Measurements from ENCODE around the gene ZNF521.

ZNF521 gene

GRCh38 chr18:25291150-25291549 is 60.8 kb downstream of the ZNF521 start:
- Histone ChIP-seq H2BK15ac (ENCODE audit: low read length) (no peak overlapping the region), H2AK5ac (ENCODE audit: low read depth, low read length) (no peak overlapping the region), H4K91ac (ENCODE audit: low read depth, low read length, poor library complexity) (no peak overlapping the region), H3K9me3 (replicated peaks in 1 of 2; ENCODE audit: control insufficient read depth in 2 of 2, insufficient read depth in 1 of 2, low read depth in 1 of 2, low read length in 2 of 2) (no peaks in the 10 kb centered on the region), H3K14ac (ENCODE audit: low read length) (no peak overlapping the region), H2BK12ac (ENCODE audit: low read length) (no peak overlapping the region), H3K4me2 (ENCODE audit: insufficient read depth, low read length, poor library complexity, severe bottlenecking) (no peak overlapping the region), H2BK120ac (ENCODE audit: low read depth, low read length) (no peak overlapping the region), H3K79me1 (ENCODE audit: low read depth, low read length) (peaks cover 1% of the 10 kb centered on the region), H3K4ac (ENCODE audit: low read length) (no peak overlapping the region), H3K23ac (ENCODE audit: low read depth, low read length, poor library complexity) (no peak overlapping the region), H3K9ac (ENCODE audit: low read depth, low read length, poor library complexity) (no peak overlapping the region), H3K27ac (replicated peaks; ENCODE audit: low read length) (no peak overlapping the region), H2AFZ (ENCODE audit: low read length) (no peak overlapping the region), H3K36me3 (replicated peaks in 1 of 2; ENCODE audit: control insufficient read depth in 2 of 2, insufficient read depth in 2 of 2, low read length in 2 of 2) (peaks cover 0 to 50% of the 10 kb centered on the region in 2 donors), H3K4me3 (ENCODE audit: low read length in 2 of 2) (no peak overlapping the region), H3K27me3 (ENCODE audit: control insufficient read depth in 3 of 3, insufficient read depth in 3 of 3, low read depth in 1 of 3, low read length in 3 of 3) (no peaks in the 10 kb centered on the region), H3K4me1 (ENCODE audit: control insufficient read depth in 2 of 2, insufficient read depth in 1 of 2, low read depth in 1 of 2, low read length in 2 of 2) (peaks cover 5 to 39% of the 10 kb centered on the region in 2 donors), H2BK5ac (ENCODE audit: low read length) (no peak overlapping the region), H3K18ac (ENCODE audit: low read length) (no peak overlapping the region), H4K8ac (ENCODE audit: low read depth, low read length) (no peak overlapping the region)
- WGBS, 2 donors (ENCODE audit: extremely low coverage in 2 of 2, insufficient read length in 2 of 2, insufficient replicate concordance in 1 of 2), result no CpG with 5 or more reads among the region's 3 CpGs
- no peak for DNase-seq (ENCODE audit: low spot score)

- no peak overlapping the region for H3K23ac ChIP-seq (ENCODE audit: low read depth, low read length, poor library complexity)
- H3K4me3 ChIP-seq (ENCODE audit: low read length in 2 of 2), result no peak overlapping the region
- no peak overlapping the region for H3K18ac ChIP-seq (ENCODE audit: low read length)
- H2BK15ac ChIP-seq (ENCODE audit: low read length), result no peak overlapping the region
- H2BK120ac ChIP-seq (ENCODE audit: low read depth, low read length), result no peak overlapping the region
- no peaks in the 10 kb centered on the region for H3K79me1 ChIP-seq (ENCODE audit: low read depth, low read length)
- no peak overlapping the region for H2AFZ ChIP-seq (ENCODE audit: low read length)
- no peak overlapping the region for H4K91ac ChIP-seq (ENCODE audit: low read depth, low read length, poor library complexity)
- H4K8ac ChIP-seq (ENCODE audit: low read depth, low read length), result no peak overlapping the region
- no peaks in the 10 kb centered on the region for H3K9me3 ChIP-seq (replicated peaks in 1 of 2; ENCODE audit: control insufficient read depth in 2 of 2, insufficient read depth in 1 of 2, low read depth in 1 of 2, low read length in 2 of 2)
- no peak overlapping the region for H3K9ac ChIP-seq (ENCODE audit: low read depth, low read length, poor library complexity)
- no peaks in the 10 kb centered on the region for H3K27me3 ChIP-seq (ENCODE audit: control insufficient read depth in 3 of 3, insufficient read depth in 3 of 3, low read depth in 1 of 3, low read length in 3 of 3)
- H3K27ac ChIP-seq (replicated peaks; ENCODE audit: low read length), result no peak overlapping the region
- no peak overlapping the region for H3K14ac ChIP-seq (ENCODE audit: low read length)
- no peak overlapping the region for H3K4ac ChIP-seq (ENCODE audit: low read length)
- H2BK12ac ChIP-seq (ENCODE audit: low read length), result no peak overlapping the region
- no peak overlapping the region for H2BK5ac ChIP-seq (ENCODE audit: low read length)
- H3K36me3 ChIP-seq (replicated peaks in 1 of 2; ENCODE audit: control insufficient read depth in 2 of 2, insufficient read depth in 2 of 2, low read length in 2 of 2), result peaks cover 0 to 31% of the 10 kb centered on the region in 2 donors
- no CpG with 5 or more reads among the region's 9 CpGs for WGBS, 2 donors (ENCODE audit: extremely low coverage in 2 of 2, insufficient read length in 2 of 2, insufficient replicate concordance in 1 of 2)
- peaks cover 21 to 60% of the 10 kb centered on the region in 2 donors for H3K4me1 ChIP-seq (ENCODE audit: control insufficient read depth in 2 of 2, insufficient read depth in 1 of 2, low read depth in 1 of 2, low read length in 2 of 2)
- H3K4me2 ChIP-seq (ENCODE audit: insufficient read depth, low read length, poor library complexity, severe bottlenecking), result no peak overlapping the region
- DNase-seq (ENCODE audit: low spot score), result no peak
- no peak overlapping the region for H2AK5ac ChIP-seq (ENCODE audit: low read depth, low read length)
Measured at GRCh38 chr18:25289001-25289631, 62.9 kb downstream of the ZNF521 start.

- Histone ChIP-seq H2BK120ac (ENCODE audit: low read depth, low read length) (no peak overlapping the region), H3K4me2 (ENCODE audit: insufficient read depth, low read length, poor library complexity, severe bottlenecking) (no peak overlapping the region), H2BK15ac (ENCODE audit: low read length) (no peak overlapping the region), H3K14ac (ENCODE audit: low read length) (no peak overlapping the region), H3K79me1 (ENCODE audit: low read depth, low read length) (no peaks in the 10 kb centered on the region), H3K36me3 (replicated peaks in 1 of 2; ENCODE audit: control insufficient read depth in 2 of 2, insufficient read depth in 2 of 2, low read length in 2 of 2) (peaks cover 0 to 25% of the 10 kb centered on the region in 2 donors), H4K91ac (ENCODE audit: low read depth, low read length, poor library complexity) (no peak overlapping the region), H3K18ac (ENCODE audit: low read length) (no peak overlapping the region), H3K4ac (ENCODE audit: low read length) (no peak overlapping the region), H4K8ac (ENCODE audit: low read depth, low read length) (no peak overlapping the region), H3K27me3 (ENCODE audit: control insufficient read depth in 3 of 3, insufficient read depth in 3 of 3, low read depth in 1 of 3, low read length in 3 of 3) (no peaks in the 10 kb centered on the region), H3K9ac (ENCODE audit: low read depth, low read length, poor library complexity) (no peak overlapping the region), H2BK12ac (ENCODE audit: low read length) (no peak overlapping the region), H2BK5ac (ENCODE audit: low read length) (no peak overlapping the region), H2AK5ac (ENCODE audit: low read depth, low read length) (no peak overlapping the region), H3K4me3 (ENCODE audit: low read length in 2 of 2) (no peak overlapping the region), H3K9me3 (replicated peaks in 1 of 2; ENCODE audit: control insufficient read depth in 2 of 2, insufficient read depth in 1 of 2, low read depth in 1 of 2, low read length in 2 of 2) (no peaks in the 10 kb centered on the region), H3K23ac (ENCODE audit: low read depth, low read length, poor library complexity) (no peak overlapping the region), H3K27ac (replicated peaks; ENCODE audit: low read length) (no peak overlapping the region), H3K4me1 (ENCODE audit: control insufficient read depth in 2 of 2, insufficient read depth in 1 of 2, low read depth in 1 of 2, low read length in 2 of 2) (peaks cover 24 to 67% of the 10 kb centered on the region in 2 donors), H2AFZ (ENCODE audit: low read length) (no peak overlapping the region)
- WGBS, 2 donors (ENCODE audit: extremely low coverage in 2 of 2, insufficient read length in 2 of 2, insufficient replicate concordance in 1 of 2), result no CpG with 5 or more reads among the region's 4 CpGs
- no peak for DNase-seq (ENCODE audit: low spot score)
Measured at GRCh38 chr18:25288340-25288938, 63.5 kb downstream of the ZNF521 start.

GRCh38 chr18:25287106-25287505 is 64.9 kb downstream of the ZNF521 start:
- H2BK12ac ChIP-seq (ENCODE audit: low read length), result no peak overlapping the region
- H3K14ac ChIP-seq (ENCODE audit: low read length), result no peak overlapping the region
- H3K4me2 ChIP-seq (ENCODE audit: insufficient read depth, low read length, poor library complexity, severe bottlenecking), result no peak overlapping the region
- H2AK5ac ChIP-seq (ENCODE audit: low read depth, low read length), result no peak overlapping the region
- no peak overlapping the region for H3K4me3 ChIP-seq (ENCODE audit: low read length in 2 of 2)
- no peak overlapping the region for H3K23ac ChIP-seq (ENCODE audit: low read depth, low read length, poor library complexity)
- no peak overlapping the region for H2BK15ac ChIP-seq (ENCODE audit: low read length)
- no peak overlapping the region for H4K91ac ChIP-seq (ENCODE audit: low read depth, low read length, poor library complexity)
- no peak overlapping the region for H4K8ac ChIP-seq (ENCODE audit: low read depth, low read length)
- no peak overlapping the region for H3K18ac ChIP-seq (ENCODE audit: low read length)
- peaks cover 0 to 13% of the 10 kb centered on the region in 2 donors for H3K36me3 ChIP-seq (replicated peaks in 1 of 2; ENCODE audit: control insufficient read depth in 2 of 2, insufficient read depth in 2 of 2, low read length in 2 of 2)
- no peak overlapping the region for H2BK120ac ChIP-seq (ENCODE audit: low read depth, low read length)
- no peak overlapping the region for H2AFZ ChIP-seq (ENCODE audit: low read length)
- no peaks in the 10 kb centered on the region for H3K27me3 ChIP-seq (ENCODE audit: control insufficient read depth in 3 of 3, insufficient read depth in 3 of 3, low read depth in 1 of 3, low read length in 3 of 3)
- H3K4ac ChIP-seq (ENCODE audit: low read length), result no peak overlapping the region
- H3K79me1 ChIP-seq (ENCODE audit: low read depth, low read length), result no peaks in the 10 kb centered on the region
- no peak overlapping the region for H3K27ac ChIP-seq (replicated peaks; ENCODE audit: low read length)
- H3K9me3 ChIP-seq (replicated peaks in 1 of 2; ENCODE audit: control insufficient read depth in 2 of 2, insufficient read depth in 1 of 2, low read depth in 1 of 2, low read length in 2 of 2), result no peaks in the 10 kb centered on the region
- no peak for DNase-seq (ENCODE audit: low spot score)
- no peak overlapping the region for H3K9ac ChIP-seq (ENCODE audit: low read depth, low read length, poor library complexity)
- H3K4me1 ChIP-seq (ENCODE audit: control insufficient read depth in 2 of 2, insufficient read depth in 1 of 2, low read depth in 1 of 2, low read length in 2 of 2), result peaks cover 33 to 80% of the 10 kb centered on the region in 2 donors
- no peak overlapping the region for H2BK5ac ChIP-seq (ENCODE audit: low read length)
- WGBS, 2 donors (ENCODE audit: extremely low coverage in 2 of 2, insufficient read length in 2 of 2, insufficient replicate concordance in 1 of 2), result no CpG with 5 or more reads among the region's 9 CpGs
